ENCODE measurements around the gene ALLC.
"Not testable (repeated sequence)": the region's sequence is repeated elsewhere in the genome, so short reads cannot be mapped to it uniquely, and the experiment has no call there.

Gene ALLC

DNA sequence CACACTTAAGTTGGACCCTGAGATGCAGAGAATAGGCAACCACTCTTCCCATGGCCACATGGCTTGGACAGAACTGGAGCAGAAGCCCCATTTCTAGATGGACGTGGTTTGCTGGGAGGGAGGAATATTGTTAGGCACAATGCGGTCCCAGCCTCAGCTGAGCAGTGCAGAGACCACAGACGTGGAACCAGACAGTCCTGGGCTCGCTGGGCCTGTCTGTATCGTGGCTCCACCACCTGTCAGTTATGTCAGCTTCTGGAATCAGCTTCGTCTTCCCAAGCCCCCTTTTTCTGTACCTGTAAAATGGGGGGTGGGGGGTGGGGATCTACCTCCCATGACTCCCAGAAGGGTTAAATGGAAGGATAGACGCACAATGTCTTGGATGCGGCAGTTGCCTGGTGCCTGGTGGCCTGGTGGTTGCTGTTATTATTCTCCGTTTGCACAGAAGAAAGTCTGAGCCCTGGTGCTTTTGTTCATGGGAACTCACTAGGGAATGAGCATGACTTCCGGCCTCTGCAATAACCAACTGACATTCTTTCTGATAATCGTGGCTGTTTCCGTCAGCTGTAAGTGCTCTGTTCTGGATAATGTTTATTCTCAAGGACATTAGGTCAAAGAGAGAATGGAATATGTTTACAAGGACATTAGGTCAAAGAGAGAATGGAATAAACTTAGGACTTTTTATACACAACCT lies 31.7 kb upstream of the ALLC start:
- DNase-seq (ENCODE audit: low spot score) (no peak), FAIRE-seq (no peak)

- DNase-seq (ENCODE audit: low spot score) (no peak), FAIRE-seq (no peak)
These were observed 31.0 kb upstream of the ALLC start for GRCh38 chr2:3626812-3627499.

- no peak for DNase-seq (ENCODE audit: low spot score)
- FAIRE-seq: no peak
These were observed 30.4 kb upstream of the ALLC start for GRCh38 chr2:3627500-3628100.

- DNase-seq (ENCODE audit: low spot score) (no peak), FAIRE-seq (no peak)
These were observed 29.7 kb upstream of the ALLC start for GRCh38 chr2:3628241-3628679.

DNA sequence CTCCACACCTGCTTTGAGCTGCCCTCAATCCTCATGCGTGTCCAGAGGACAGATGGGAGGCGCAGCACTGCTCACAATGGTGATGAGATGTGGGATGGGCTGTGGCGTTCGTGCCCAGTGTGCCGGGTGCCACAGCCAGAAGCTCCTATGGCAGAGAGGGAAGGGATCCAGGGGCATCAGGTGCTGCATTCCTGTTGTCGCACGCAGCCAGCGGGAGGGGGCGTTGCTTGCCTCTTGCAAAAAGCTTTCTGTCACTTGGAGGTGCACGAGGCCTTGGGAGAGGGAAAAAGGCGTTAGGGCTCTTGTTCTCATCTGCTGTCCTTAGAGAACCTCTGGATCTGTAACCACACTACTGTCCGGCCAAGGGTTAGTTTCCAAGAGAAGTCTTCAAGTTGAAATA lies 29.2 kb upstream of the ALLC start:
- FAIRE-seq (no peak), DNase-seq (ENCODE audit: low spot score) (no peak)

- DNase-seq (ENCODE audit: low spot score): no peak
- no peak for FAIRE-seq
These were observed 27.4 kb upstream of the ALLC start for GRCh38 chr2:3630631-3631030.

GRCh38 chr2:3631161-3631850 lies 26.7 kb upstream of the ALLC start:
- DNase-seq (ENCODE audit: low spot score): no peak

GRCh38 chr2:3631851-3632659 lies 25.9 kb upstream of the ALLC start:
- DNase-seq (ENCODE audit: low spot score): no peak
- no peak for FAIRE-seq

More at GRCh38 chr2:3631161-3631850, 26.7 kb upstream of the ALLC start:
- no peak for FAIRE-seq

DNA sequence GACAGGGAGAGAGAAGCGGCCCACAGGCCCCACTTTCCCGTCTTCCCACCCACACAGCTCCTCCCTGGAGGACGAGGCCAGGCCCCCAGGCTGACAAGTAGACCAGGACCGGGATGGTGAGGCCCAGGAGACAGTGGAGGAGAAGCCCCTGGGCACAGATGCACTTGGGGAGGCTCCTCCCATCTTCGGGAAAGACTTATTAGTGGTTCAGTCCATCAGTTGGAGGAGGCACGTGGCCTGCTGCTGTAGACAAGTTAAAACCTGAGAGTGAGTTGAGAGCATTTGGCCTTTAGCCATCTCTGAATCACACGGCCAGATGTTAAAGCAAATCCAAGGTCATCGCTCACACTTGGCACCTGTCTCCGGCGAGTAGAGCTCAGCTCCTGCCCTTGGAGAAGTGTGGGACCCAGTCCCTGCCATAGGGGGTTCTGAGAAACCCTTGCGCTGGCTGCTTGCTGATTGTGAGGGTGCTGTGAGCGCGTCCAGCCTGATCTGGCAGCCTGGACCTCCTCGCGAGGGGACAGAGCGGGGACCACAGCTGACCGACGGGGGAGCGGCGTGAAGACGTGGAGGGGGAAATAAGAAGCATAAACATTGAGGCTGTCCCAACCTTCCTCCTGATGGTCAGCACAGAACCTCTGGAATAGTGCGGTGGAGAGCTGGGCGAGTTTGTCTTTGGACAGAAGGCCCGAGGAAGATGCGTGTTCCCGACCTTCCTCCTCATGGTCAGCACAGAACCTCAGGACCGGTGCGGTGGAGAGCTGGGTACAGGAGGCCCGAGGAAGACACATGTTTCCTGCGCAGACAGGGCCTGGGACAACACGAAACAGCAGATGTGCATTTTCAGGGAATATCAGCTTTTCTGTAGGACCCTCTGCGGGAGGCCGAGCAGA lies 24.7 kb upstream of the ALLC start:
- FAIRE-seq (no peak), DNase-seq (ENCODE audit: low spot score) (no peak)

DNA sequence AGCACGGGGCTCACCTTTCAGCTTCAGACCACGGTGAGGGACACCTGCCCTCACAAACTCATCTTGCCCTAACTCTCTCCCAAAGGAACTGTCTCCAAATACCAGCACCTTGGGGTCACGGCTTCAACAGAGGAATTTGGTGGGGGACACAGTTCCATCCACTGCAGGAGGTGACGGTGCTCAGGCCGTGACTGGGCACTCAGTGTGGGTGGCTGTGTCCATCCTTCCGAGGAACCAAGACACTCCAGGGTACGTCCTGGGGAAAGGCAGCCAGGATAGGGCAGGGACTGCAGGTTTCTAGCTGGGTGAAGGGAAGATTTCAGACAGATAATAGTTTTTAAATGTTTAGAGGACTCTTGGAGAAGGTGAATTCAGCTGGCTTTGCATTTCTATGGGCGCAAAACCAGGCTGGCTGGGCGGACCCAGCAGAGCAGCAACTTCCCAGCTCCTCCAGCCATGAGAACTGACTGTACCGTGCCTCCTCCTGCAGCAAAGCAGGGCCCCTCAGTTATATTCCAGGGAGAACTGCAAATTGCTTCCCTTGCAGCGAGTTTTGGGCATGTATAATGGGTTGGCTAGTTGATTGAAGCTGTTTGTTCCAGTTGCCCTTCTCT lies 23.9 kb upstream of the ALLC start:
- DNase-seq (ENCODE audit: low spot score): no peak
- FAIRE-seq: no peak

GRCh38 chr2:3634596-3635121 lies 23.3 kb upstream of the ALLC start:
- DNase-seq (ENCODE audit: low spot score): no peak
- no peak for FAIRE-seq

- FAIRE-seq (no peak), DNase-seq (ENCODE audit: low spot score) (no peak)
These were observed 22.6 kb upstream of the ALLC start for GRCh38 chr2:3635171-3635974.

DNA sequence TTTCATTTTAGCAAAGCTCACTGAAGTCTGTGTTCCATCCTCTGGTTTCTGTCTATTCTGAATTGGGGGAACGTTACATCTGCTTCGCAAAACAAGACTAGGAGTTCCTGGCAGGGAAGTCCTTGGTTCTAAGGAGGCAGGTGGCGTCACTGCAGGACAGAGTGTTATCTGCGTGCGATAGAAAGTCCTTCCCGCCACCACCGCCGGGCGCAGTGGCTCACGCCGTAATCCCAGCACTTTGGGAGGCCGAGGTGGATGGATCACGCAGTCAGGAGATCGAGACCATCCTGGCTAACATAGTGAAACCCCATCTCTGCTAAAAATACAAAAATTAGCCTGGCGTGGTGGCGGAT lies 22.0 kb upstream of the ALLC start:
- DNase-seq (ENCODE audit: low spot score); FAIRE-seq: not testable (repeated sequence)

GRCh38 chr2:3636586-3637310 lies 21.3 kb upstream of the ALLC start:
- FAIRE-seq (no peak), DNase-seq (ENCODE audit: low spot score) (no peak)

- FAIRE-seq: no peak
- no peak for DNase-seq (ENCODE audit: low spot score)
These were observed 20.7 kb upstream of the ALLC start for GRCh38 chr2:3637311-3637675.

DNA sequence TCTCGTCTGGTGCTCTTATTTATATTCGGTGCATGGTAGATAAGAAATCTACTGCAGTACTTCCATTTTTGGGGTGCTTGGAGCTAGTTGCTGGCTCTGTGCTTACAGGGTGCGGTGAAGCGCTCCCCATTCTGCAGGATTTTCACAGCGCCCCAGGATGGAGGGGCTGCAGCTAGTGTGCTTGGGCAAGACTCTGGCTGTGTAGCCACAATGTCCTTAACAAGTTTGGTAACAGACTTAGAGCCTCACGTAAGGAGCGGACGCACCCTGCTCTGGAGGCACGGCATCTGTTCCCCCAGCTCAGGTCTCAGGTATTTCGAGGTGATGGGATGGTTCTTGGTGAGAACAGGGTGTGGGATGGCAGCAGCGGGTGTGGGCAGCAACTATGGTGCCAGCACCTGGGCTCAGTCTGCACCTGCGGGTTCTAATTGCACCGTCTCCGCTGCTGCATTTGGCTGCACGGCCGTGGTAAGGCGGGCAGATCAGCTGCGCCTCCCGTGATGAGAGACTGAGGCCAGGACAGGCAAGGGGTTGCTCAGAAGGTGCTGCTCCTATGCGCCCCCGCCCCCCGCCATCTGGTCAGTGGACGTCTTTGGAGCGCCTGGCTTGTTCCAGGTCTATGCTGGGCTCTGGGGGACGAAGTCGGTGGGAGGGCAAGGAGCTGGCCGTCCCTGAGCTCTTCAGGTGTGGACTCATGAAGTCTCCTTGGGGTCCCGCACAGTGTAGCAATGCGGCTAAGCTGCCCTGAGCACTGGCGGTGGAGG lies 20.1 kb upstream of the ALLC start:
- DNase-seq (ENCODE audit: low spot score) (no peak), FAIRE-seq (no peak)

GRCh38 chr2:3638456-3638810 lies 19.6 kb upstream of the ALLC start:
- FAIRE-seq (no peak), DNase-seq (ENCODE audit: low spot score) (no peak)
